ENCODE data around the gene PLXNB1. TPM values are rescaled to one million over a fixed set of nuclear protein-coding genes. Genes with fewer than 3 reads are reported as not detected.
A peak's percentile ranks its signal among the peaks of the same experiment; 100 is the strongest.

Gene PLXNB1
- total and polyA plus RNA-seq, 12 donors, result 27.7 to 135 (median 32.4) TPM

DNA sequence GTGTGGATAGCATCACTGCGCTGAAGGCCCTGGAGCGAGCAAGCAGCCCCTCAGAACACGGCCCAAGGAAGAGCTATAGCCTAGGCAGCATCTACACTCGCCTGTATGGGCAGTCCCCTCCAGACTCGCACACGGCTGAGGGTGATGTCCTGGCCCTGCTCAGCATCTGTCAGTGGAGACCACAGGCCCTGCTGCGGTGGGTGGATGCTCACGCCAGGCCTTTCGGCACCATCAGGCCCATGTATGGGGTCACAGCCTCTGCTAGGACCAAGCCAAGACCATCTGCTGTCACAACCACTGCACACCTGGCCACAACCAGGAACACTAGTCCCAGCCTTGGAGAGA is 37.2 kb upstream of the PLXNB1 start:
- H3K4me1 ChIP-seq, result peaks cover 25 to 78% (median 71%) of the 10 kb centered on the region in 9 donors

DNA sequence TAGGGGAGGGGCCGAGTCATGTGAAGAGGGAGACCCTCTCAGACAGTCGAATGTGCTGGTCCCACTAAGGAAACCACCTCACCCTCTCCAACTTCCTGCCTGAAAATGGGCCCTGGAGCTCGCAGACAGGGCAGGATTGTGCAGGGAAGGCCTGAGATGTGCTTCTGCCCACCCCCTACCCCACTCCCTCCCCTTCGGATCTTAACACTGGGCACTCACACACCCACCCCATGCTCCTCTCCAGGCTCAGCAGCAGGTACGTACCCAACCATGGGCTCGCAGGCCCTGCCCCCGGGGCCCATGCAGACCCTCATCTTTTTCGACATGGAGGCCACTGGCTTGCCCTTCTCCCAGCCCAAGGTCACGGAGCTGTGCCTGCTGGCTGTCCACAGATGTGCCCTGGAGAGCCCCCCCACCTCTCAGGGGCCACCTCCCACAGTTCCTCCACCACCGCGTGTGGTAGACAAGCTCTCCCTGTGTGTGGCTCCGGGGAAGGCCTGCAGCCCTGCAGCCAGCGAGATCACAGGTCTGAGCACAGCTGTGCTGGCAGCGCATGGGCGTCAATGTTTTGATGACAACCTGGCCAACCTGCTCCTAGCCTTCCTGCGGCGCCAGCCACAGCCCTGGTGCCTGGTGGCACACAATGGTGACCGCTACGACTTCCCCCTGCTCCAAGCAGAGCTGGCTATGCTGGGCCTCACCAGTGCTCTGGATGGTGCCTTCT is 36.7 kb upstream of the PLXNB1 start:
- ATAC-seq (peak in 6 of 8 donors; percentile 4 to 24 (median 7)), DNase-seq (peak; percentile 34 to 36)
- no peaks in the 10 kb centered on the region for H3K9me3 ChIP-seq
- H3K27me3 ChIP-seq, result no peaks in the 10 kb centered on the region
- H3K27ac ChIP-seq, result peak overlapping the region; percentile 89 to 99 (median 98)
- H3K36me3 ChIP-seq, result peaks cover 0 to 68% (median 6%) of the 10 kb centered on the region in 9 donors
- 37 to 40% methylated on average over 19 of the region's 19 CpGs for WGBS, 2 donors
- peaks cover 22 to 73% (median 65%) of the 10 kb centered on the region in 9 donors for H3K4me1 ChIP-seq
- H3K4me3 ChIP-seq, result peak overlapping the region; percentile 34 to 72 (median 65)
- TF ChIP-seq, protein P1, sequence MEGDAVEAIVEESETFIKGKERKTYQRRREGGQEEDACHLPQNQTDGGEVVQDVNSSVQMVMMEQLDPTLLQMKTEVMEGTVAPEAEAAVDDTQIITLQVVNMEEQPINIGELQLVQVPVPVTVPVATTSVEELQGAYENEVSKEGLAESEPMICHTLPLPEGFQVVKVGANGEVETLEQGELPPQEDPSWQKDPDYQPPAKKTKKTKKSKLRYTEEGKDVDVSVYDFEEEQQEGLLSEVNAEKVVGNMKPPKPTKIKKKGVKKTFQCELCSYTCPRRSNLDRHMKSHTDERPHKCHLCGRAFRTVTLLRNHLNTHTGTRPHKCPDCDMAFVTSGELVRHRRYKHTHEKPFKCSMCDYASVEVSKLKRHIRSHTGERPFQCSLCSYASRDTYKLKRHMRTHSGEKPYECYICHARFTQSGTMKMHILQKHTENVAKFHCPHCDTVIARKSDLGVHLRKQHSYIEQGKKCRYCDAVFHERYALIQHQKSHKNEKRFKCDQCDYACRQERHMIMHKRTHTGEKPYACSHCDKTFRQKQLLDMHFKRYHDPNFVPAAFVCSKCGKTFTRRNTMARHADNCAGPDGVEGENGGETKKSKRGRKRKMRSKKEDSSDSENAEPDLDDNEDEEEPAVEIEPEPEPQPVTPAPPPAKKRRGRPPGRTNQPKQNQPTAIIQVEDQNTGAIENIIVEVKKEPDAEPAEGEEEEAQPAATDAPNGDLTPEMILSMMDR (IDR thresholded peaks at IDR 0.05), result no peak
- intact Hi-C loops (cut with DNase I), result loop anchor here in 7 of 10 donors (2.0 to 10.0 kb wide), 7 partner anchors 36 to 218 kb away; partner anchors contain the start of genes SHISA5 (in 3 of the 7), COL7A1 (in 1 of the 7), NCKIPSD (in 1 of the 7) and SLC26A6 (in 1 of the 7)

More for the DNA sequence above, 37.2 kb upstream of the PLXNB1 start:
- 61 to 65% methylated on average over 9 of the region's 9 CpGs for WGBS, 2 donors
- H3K27ac ChIP-seq, result peak overlapping the region; percentile 89 to 99 (median 98)
- peaks cover 0 to 66% (median 6%) of the 10 kb centered on the region in 9 donors for H3K36me3 ChIP-seq
- H3K4me3 ChIP-seq, result peak overlapping the region; percentile 34 to 72 (median 65)
- no peaks in the 10 kb centered on the region for H3K9me3 ChIP-seq
- no peak for DNase-seq
- TF ChIP-seq, protein P1 (IDR thresholded peaks at IDR 0.05), result no peak
- no peak for ATAC-seq
- H3K27me3 ChIP-seq, result no peaks in the 10 kb centered on the region
- intact Hi-C loops (cut with DNase I), result loop anchor here in 7 of 10 donors (2.0 to 10.0 kb wide), 7 partner anchors 35 to 218 kb away; partner anchors contain the start of genes SHISA5 (in 3 of the 7), COL7A1 (in 1 of the 7), NCKIPSD (in 1 of the 7) and SLC26A6 (in 1 of the 7)

DNA sequence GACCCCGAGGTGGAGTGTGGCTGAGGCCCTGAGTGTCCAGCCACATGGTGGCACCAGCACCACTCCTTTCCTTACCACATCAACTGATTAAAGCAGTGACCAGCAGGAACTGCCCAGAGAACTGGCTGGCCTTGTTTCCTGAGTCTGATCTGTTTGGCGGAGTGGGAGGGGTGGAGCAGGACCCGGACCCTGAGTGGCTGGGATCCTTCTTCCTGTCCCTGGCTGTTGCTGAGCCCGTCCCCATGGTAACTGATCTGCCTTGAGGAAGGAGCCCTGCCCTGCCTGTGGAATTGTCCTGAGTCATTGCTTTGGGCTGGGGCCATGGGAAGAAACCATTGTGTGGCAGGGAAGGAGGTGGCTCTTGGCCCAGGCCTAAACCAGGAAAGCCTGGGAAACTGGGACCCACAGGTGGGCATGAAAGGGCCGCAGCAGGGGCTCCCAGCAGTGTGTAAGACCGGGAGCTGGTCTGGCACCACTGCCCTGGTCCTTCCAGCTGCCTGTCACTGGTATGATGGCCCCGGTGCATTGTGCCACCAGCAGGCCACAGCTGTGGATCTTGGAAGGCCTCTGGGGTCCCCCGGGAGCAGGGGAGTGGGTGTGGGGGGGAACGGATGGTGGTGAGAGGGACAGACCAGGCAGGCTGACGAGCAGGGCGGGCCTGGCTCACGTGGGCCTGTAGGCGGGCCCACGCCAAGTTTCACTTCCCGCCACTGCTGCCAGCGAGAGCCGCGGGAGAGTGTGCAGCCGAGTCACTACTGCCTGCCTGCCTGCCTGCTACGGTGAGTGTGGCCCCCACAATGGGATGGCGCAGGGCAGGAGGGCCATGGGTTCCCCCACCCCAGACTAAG is 35.9 kb upstream of the PLXNB1 start:
- DNase-seq (peak; percentile 93 to 99), ATAC-seq (peak; percentile 92 to 96 (median 94))
- TF ChIP-seq, protein P1 (IDR thresholded peaks at IDR 0.05), result peak; percentile 56 to 92 (median 73)
- H3K4me1 ChIP-seq, result peaks cover 22 to 65% (median 57%) of the 10 kb centered on the region in 9 donors
- 18 to 22% methylated on average over 21 of the region's 21 CpGs for WGBS, 2 donors
- H3K9me3 ChIP-seq, result no peaks in the 10 kb centered on the region
- peaks cover 0 to 70% (median 7%) of the 10 kb centered on the region in 9 donors for H3K36me3 ChIP-seq
- peak overlapping the region; percentile 34 to 72 (median 65) for H3K4me3 ChIP-seq
- H3K27ac ChIP-seq, result peak overlapping the region; percentile 89 to 99 (median 98)
- intact Hi-C loops (cut with DNase I), result loop anchor here (1.0 to 10.0 kb wide), 12 partner anchors 37 to 219 kb away; partner anchors contain the start of genes SHISA5 (in 4 of the 10), COL7A1 (in 1 of the 10), NCKIPSD (in 1 of the 10) and SLC26A6 (in 1 of the 10)
- H3K27me3 ChIP-seq, result no peaks in the 10 kb centered on the region

DNA sequence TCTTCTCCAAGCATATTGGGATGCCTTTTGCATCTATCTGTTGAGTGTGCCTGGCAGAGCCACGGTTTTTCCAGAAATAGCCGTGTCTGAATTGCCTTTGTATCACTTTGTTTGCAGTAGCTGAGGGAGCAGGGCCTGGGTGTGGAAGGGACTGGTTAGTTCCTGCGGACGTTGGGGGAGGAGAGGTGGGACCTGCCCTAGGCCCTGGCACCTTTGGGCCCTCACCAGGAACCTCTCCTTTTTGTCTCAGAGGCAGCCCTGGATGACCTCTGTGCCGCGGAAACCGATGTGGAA is 35.3 kb upstream of the PLXNB1 start:
- no peaks in the 10 kb centered on the region for H3K9me3 ChIP-seq
- peaks cover 20 to 59% (median 52%) of the 10 kb centered on the region in 9 donors for H3K4me1 ChIP-seq
- intact Hi-C loops (cut with DNase I), result loop anchor here (1.0 to 10.0 kb wide), 11 partner anchors 37 to 220 kb away; partner anchors contain the start of genes SHISA5 (in 3 of the 10), COL7A1 (in 1 of the 10), NCKIPSD (in 1 of the 10) and SLC26A6 (in 1 of the 10)
- 9 to 12% methylated on average over 7 of the region's 7 CpGs for WGBS, 2 donors
- peak in 1 of 8 donors; percentile 7 for ATAC-seq
- H3K27ac ChIP-seq, result peak overlapping the region; percentile 89 to 99 (median 98)
- TF ChIP-seq, protein P1 (IDR thresholded peaks at IDR 0.05), result no peak
- peak overlapping the region in 3 of 10 donors; percentile 63 to 70 (median 69) for H3K4me3 ChIP-seq
- DNase-seq, result no peak
- H3K36me3 ChIP-seq, result peaks cover 0 to 70% (median 13%) of the 10 kb centered on the region in 9 donors
- no peaks in the 10 kb centered on the region for H3K27me3 ChIP-seq

Measured in heart right ventricle (tissue), 16 donors.